Ramos (cell line): Measurements from ENCODE around the gene EHD3.
"Not testable (repeated sequence)": the region's sequence is repeated elsewhere in the genome, so short reads cannot be mapped to it uniquely, and the experiment has no call there.

Experiments
- in situ Hi-C: fragments of 300-500 bp; cut with MboI; formaldehyde crosslinking; loops from one replicate; pipeline ENCODE4 v1.14.3; 2022; ENCODE audit warnings: low sequenced_read_pairs; ENCODE audit not compliant: unreplicated experiment

Gene EHD3

GRCh38 chr2:31282634-31283033, 48.7 kb downstream of the EHD3 start:
- in situ Hi-C loops: no loop called here

GRCh38 chr2:31283193-31283919, 49.4 kb downstream of the EHD3 start:
- in situ Hi-C loops: not testable (repeated sequence)

GRCh38 chr2:31284107-31284506, 50.2 kb downstream of the EHD3 start:
- in situ Hi-C loops: no loop called here

- in situ Hi-C loops: no loop called here
Observed at GRCh38 chr2:31286230-31286629, 52.3 kb downstream of the EHD3 start.

GRCh38 chr2:31286961-31287550, 53.1 kb downstream of the EHD3 start:
- in situ Hi-C loops: no loop called here

GRCh38 chr2:31287654-31288053, 53.7 kb downstream of the EHD3 start:
- in situ Hi-C loops: no loop called here

GRCh38 chr2:31294196-31294595, 60.2 kb downstream of the EHD3 start:
- in situ Hi-C loops: no loop called here

GRCh38 chr2:31296641-31297287, 62.8 kb downstream of the EHD3 start:
- in situ Hi-C loops: no loop called here

- in situ Hi-C loops: no loop called here
Observed at GRCh38 chr2:31297751-31298150, 63.8 kb downstream of the EHD3 start.

- in situ Hi-C loops: no loop called here
Observed at GRCh38 chr2:31299547-31299946, 65.6 kb downstream of the EHD3 start.

GRCh38 chr2:31300309-31300708, 66.4 kb downstream of the EHD3 start:
- in situ Hi-C loops: no loop called here

GRCh38 chr2:31302940-31303563, 69.1 kb downstream of the EHD3 start:
- in situ Hi-C loops: no loop called here

- in situ Hi-C loops: no loop called here
Observed at GRCh38 chr2:31304816-31305215, 70.9 kb downstream of the EHD3 start.

GRCh38 chr2:31312898-31313297, 78.9 kb downstream of the EHD3 start:
- in situ Hi-C loops: no loop called here

- in situ Hi-C loops: no loop called here
Observed at GRCh38 chr2:31314761-31315160, 80.8 kb downstream of the EHD3 start.

- in situ Hi-C loops: no loop called here
Observed at GRCh38 chr2:31317396-31317795, 83.4 kb downstream of the EHD3 start.

- in situ Hi-C loops: no loop called here
Observed at GRCh38 chr2:31318361-31319336, 84.7 kb downstream of the EHD3 start.
